Endothelial cell (in vitro differentiated cells): ENCODE data around the gene PABPC5. TPM values are rescaled to one million over a fixed set of nuclear protein-coding genes. Genes with fewer than 3 reads are reported as not detected.
A peak's percentile ranks its signal among the peaks of the same experiment; 100 is the strongest.

Experiments used
- DNase-seq: peaks from one replicate; pipeline ENCODE4 v3.0.0; 2021; ENCODE audit warnings: low spot score
- H3K27ac Mint-ChIP-seq: one replicate; pipeline ENCODE4 v1.8.0; 2021; ENCODE audit warnings: mixed read lengths, inconsistent platforms; ENCODE audit not compliant: unreplicated experiment
- H3K27me3 Mint-ChIP-seq: one replicate; pipeline ENCODE4 v1.8.0; 2021; ENCODE audit warnings: mild to moderate bottlenecking, moderate library complexity, mixed read lengths, inconsistent platforms; ENCODE audit not compliant: unreplicated experiment
- H3K36me3 Mint-ChIP-seq: one replicate; pipeline ENCODE4 v1.8.0; 2021; ENCODE audit warnings: mild to moderate bottlenecking, low read depth, mixed read lengths, inconsistent platforms; ENCODE audit not compliant: unreplicated experiment
- H3K4me1 Mint-ChIP-seq: one replicate; pipeline ENCODE4 v1.8.0; 2021; ENCODE audit warnings: mild to moderate bottlenecking, mixed read lengths, inconsistent platforms; ENCODE audit not compliant: unreplicated experiment
- H3K4me3 Mint-ChIP-seq: one replicate; pipeline ENCODE4 v1.8.0; 2021; ENCODE audit warnings: mild to moderate bottlenecking, mixed read lengths, inconsistent platforms; ENCODE audit not compliant: unreplicated experiment
- H3K9me3 Mint-ChIP-seq: one replicate; pipeline ENCODE4 v1.8.0; 2021; ENCODE audit warnings: mixed read lengths, inconsistent platforms; ENCODE audit not compliant: unreplicated experiment
- CTCF ChIP-seq: fragments of 200-600 bp; sonication (generic); IDR thresholded peaks from one replicate; pipeline ENCODE4 v1.5.0; 2021; ENCODE audit warnings: antibody characterized with exemption; ENCODE audit not compliant: unreplicated experiment
- long read RNA-seq: library from polyadenylated mRNA; unstranded; transcript quantifications from one replicate; pipeline ENCODE4 v2.0.0, GENCODE V29; 2020; ENCODE audit not compliant: unreplicated experiment
- total RNA-seq: library from RNA; stranded (reverse); fragmentation: NEBNext Ultra II Directional; extraction: Animal tissue kit (Norgen Biotek cat#: 25700); gene quantifications from one replicate; pipeline ENCODE4 v1.2.1, GENCODE V29; 2021; ENCODE audit not compliant: unreplicated experiment

The PABPC5 gene
- 1.5 TPM for total RNA-seq
- long read RNA-seq, partial matches to known transcripts, result 0 of 3 reads
- long read RNA-seq, other reads (novel, unspliced or antisense), result 0 of 3 reads

- Mint-ChIP-seq H3K27ac (peak within 1 kb of the TSS; percentile 67), H3K4me3 (peak within 1 kb of the TSS; percentile 92), H3K4me1 (no peaks in the 10 kb centered on the region), H3K36me3 (no peaks in the 10 kb centered on the region), H3K27me3 (no peaks in the 10 kb centered on the region), H3K9me3 (no peaks in the 10 kb centered on the region)
- peak; percentile 72 for DNase-seq
- no peak for TF ChIP-seq CTCF
Measured at GRCh38 chrX:91434351-91435168, at the start of gene PABPC5. PABPC5 (plus strand) TSS chrX:91434839; CDS start chrX:91435578, 739 bp downstream.

GRCh38 chrX:91389026-91389425 lies 45.6 kb upstream of the PABPC5 start:
- Mint-ChIP-seq H3K36me3 (no peaks in the 10 kb centered on the region), H3K27me3 (no peaks in the 10 kb centered on the region), H3K9me3 (no peaks in the 10 kb centered on the region), H3K27ac (no peak overlapping the region), H3K4me1 (no peaks in the 10 kb centered on the region), H3K4me3 (no peak overlapping the region)
- no peak for TF ChIP-seq CTCF
- no peak for DNase-seq

GRCh38 chrX:91414713-91415112 lies 19.9 kb upstream of the PABPC5 start:
- TF ChIP-seq CTCF, result peak; percentile 48
- Mint-ChIP-seq H3K4me3 (no peak overlapping the region), H3K4me1 (no peaks in the 10 kb centered on the region), H3K9me3 (no peaks in the 10 kb centered on the region), H3K27ac (no peak overlapping the region), H3K27me3 (no peaks in the 10 kb centered on the region), H3K36me3 (no peaks in the 10 kb centered on the region)
- DNase-seq, result peak; percentile 11

GRCh38 chrX:91435395-91435794 lies 756 bp downstream of the PABPC5 start:
- Mint-ChIP-seq H3K4me1 (no peaks in the 10 kb centered on the region), H3K27ac (peak overlapping the region; percentile 67), H3K9me3 (no peaks in the 10 kb centered on the region), H3K4me3 (peak overlapping the region; percentile 92), H3K36me3 (no peaks in the 10 kb centered on the region), H3K27me3 (no peaks in the 10 kb centered on the region)
- no peak for TF ChIP-seq CTCF
- no peak for DNase-seq
